NCI-H2227 treated with DMSO at 0.1 percent for 48 hours (cell line): Measurements from ENCODE around the gene RHPN2.

ENCODE experiments used
- DNase-seq: peaks from one replicate; lab custom pipeline; 2025; lab: John Stamatoyannopoulos, UW

Gene RHPN2

DNA sequence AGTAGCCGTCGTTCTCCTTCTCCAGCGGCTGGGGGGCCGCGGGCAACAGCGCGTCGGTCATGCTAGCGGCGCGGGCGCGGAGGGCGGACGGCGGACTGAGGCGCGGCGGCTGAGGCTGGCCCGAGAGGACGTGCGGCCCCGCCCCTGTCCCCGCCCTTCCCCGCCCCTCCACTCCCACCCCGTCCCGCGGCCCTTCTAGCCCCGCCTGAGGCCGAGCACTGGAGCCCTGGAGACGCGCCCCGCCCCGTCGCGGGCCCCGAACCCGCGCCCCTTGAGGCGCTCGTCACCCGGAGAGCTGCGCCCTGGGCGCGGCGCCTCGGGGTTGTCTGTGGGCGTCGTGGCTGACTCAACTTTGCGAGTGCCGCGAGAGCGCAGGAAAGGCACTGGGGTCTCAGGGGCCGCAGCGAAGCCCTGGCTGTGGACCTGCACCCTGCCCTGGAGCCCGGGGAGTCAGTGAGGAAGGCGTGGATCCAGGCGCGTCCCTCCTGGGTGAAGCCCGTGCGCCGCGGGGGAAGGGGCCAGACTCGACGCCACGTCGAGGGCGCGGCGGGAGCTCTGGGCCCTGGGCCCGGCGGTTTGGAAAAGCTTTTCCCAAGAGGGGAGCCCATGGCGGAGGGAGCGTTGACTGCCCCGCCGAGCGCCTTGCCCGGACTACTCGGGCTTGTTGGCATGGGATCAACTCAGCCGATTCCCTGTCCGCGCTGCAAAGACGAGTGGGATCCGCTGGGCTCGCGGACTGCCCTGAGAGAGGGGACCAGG is at the start of gene RHPN2:
Gene RHPN2 (minus strand): TSS at position 97 of the 759 bp plus-strand sequence. CDS start 36 bp downstream, at position 61.
- DNase-seq: peak; percentile 97

DNA sequence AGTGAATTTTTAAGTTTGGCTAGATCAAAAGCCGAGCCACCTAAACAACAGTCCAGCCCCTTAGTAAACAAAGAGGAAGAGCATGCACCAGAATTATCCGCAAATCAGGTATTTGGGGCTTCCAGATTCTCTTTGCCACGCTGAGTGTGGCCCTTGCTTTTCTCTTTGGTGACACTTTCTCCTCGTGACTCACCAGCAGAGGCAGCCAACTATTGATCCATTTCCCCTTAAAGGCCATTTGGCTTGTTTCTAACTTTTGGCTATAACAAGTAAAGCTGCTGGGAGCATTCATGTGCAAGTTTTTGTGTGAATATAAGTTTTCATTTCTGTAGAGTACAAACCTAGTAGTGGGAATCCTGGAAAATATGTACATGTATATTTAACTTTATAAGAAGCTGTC is 49.6 kb upstream of the RHPN2 start:
- no peak for DNase-seq

- no peak for DNase-seq
These were observed 46.9 kb upstream of the RHPN2 start for GRCh38 chr19:33111587-33111986.

GRCh38 chr19:33110137-33110910 is 45.6 kb upstream of the RHPN2 start:
- peak; percentile 88 for DNase-seq

DNA sequence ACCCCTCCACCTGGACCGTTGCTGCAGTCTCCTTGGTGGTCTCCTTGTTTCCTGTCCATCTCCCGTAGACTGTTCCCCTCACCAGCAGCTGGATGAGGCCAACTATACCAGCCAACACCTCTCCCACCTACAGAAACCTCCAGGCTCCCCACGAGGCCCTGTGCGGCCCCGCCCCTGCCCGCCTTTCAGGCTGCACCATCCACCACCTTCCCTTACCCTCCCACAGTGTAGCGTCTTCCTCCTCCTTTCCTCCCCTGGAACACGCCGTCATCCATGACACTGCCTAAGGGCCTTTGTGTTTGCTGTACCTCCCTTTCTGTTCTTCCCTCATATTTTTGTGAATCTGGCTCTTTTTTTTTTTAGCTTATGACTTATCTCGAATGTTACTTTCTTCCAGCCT is 43.5 kb upstream of the RHPN2 start:
- DNase-seq: no peak

DNA sequence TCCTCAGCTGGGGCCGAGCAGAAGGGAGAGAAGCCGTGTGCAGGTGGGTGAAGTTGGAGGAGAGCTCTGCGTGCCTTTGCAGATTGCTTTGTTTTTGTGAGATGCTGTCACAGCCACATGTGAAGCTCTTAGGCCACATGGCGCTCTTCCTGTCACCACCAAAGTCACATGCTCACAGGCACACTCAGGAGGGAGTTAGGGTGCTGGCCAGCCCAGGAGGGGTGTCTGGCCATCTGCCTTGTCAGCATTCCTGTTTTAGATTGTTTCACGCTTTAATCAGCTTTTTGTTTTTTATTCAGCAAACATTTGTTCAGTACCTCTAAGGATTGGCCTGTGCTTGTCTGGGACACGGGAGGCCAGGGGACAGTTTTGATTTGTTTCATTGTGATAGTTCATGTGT is 38.2 kb upstream of the RHPN2 start:
- no peak for DNase-seq

DNA sequence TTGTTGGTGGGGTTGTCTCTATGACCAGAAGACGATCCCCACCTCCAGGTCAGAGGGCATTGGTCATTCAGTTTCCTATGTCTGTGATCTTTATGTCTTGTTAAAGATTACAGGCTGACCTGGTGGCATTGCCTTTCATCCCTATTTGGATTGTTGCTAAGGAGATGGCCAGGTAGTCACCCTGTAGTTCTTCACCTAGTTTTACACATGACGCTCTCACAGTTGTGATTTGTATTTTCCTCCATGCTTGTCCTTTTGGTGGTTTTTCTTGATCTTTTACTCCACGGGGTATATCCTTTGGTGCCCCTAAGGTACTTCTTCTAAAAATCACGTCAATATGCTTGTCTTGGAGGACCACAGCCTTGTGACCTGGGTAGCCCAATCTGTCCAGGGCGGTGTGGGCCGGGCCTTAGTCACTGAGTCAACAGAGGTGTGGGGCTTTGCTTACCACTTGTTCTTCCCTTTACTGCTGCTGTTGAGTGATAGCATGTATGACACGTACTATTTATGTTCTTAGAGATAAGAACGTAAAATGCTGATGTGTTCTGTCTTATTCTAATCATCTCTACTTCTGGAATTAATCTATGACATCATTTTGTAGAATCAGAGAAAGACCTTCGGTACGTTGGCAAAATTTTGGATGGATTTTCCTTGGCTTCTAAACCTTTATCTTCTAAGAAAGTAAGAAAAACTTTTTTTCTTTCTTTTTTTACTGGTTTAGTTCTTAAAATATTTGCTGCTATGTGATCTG is 36.4 kb upstream of the RHPN2 start:
- no peak for DNase-seq

DNA sequence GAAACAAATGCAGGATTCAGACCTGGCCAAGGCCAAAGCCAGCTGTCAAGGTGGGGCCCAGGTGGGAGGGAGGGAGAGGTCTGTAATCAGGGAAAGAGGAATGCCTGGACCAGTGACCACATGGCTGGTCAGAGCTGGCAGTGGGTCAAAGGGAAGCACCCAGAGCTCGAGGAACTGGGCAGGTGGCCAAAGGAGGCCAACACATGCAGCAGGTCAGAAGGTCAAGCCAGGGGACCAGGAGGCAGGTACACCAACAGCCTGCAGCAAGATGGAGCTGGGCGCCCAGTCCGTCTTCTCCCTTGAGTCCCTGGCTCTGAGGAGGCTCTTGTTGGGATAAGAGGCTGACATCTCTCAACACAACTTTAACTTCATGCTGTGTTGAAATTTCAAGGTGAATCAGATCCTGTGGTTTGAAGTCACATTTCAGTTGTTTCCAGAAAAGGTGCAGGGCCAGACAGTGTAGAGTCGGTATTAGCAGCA is 33.4 kb upstream of the RHPN2 start:
- no peak for DNase-seq

- DNase-seq: no peak
These were observed 31.3 kb upstream of the RHPN2 start for GRCh38 chr19:33096005-33096404.

DNA sequence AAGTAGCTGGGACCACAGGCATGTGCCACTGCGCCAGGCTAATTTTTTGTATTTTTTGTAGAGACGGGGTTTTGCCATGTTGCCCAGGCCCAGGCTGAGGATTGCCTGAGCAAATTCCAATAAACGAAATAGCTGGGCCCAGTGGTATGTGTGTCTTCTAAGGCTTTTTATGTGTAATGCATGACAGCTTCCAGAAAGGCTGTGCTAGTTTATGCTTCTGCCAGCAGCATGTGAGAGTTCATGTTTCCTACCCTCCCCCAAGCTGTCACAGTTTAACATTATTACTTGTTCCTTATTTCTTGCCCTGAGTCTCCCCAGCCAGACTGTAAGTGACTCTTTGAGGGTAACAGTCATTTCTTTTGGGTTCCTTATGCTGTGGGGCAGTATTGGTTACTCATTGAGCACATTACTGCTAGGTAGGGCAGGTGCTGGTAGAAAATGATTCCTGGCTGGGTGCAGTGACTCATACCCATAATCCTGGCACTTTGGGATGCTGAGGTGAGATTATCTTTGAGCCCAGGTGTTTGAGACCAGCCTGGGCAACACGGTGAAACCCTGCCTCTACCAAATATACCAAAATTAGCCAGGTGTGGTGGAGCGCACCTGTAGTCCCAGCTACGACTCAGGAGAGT is 29.9 kb upstream of the RHPN2 start:
- no peak for DNase-seq

DNA sequence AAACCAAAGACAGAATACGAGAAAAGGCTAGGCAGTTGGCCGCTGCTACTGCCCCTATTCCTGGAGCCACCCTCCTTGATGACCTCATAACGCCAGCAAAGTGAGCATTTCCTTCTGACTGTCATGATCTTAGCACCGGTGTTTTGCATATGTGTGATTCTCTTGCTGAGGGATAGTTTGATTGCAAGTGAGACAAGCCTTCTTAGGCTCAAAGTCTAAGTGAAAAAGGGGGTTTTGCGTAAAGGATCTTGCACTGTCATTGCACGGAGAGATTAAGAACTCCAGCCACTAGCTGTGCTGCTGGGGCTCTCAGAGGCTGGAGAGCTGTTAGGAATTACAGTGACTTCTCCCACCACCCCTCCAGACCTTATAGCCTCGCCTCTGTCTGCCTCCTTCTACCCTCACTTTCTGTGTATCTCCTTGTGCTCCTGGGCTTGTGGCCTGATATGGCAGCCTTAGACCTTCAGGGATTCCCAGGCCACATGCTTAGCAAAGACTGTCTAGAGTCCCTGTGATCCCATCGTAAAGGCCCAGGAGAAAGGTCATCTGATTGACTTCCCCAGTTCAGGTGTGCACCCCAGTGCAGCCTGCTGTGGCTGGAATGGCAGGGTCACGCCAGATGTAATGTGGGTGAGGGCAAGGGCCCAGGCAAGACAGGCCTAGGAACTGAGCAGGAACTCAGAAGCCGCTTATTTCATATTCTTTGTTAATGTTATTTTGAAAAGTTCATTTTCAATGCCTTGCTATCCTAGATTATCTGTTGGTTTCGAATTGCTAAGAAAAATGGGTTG is 28.9 kb upstream of the RHPN2 start:
- DNase-seq: no peak

DNA sequence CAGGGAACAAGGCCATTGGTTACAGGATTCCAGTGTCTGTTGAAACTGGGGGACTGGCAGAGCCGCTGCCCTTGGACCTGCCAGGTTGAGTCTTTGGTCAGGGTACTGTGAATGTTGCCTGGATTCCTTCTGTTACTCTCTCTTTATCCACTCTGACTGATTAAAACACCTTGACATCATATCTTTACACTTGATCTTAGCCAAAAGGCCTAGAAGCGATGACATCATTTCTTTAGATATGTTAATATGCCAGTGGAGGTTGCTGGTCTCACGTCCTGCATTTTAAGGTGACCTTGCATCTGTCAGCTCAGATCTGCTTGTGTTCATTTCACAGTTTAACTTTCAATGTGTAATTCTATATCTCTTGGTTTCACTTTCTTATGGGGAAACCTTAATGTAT is 25.5 kb upstream of the RHPN2 start:
- DNase-seq: no peak

DNA sequence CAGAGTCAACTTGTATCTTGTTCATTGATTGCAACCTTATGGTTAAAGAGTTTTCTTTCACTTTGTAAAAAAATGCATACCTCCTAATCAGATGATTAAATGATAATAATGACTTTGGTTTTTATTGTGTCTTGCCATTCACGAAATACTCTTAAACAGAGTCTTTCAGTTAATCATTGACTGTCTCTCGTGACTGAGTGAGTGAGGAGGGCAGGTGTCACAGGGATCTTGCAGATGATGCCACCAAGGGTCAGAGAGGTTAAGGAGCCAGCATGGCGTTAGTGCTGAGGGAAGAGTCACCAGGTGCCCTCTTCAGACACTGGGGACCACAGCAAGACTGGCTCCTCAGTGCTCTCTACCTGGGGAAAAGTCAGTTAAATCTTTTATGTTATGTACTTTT is 24.3 kb upstream of the RHPN2 start:
- no peak for DNase-seq

GRCh38 chr19:33086955-33087354 is 22.3 kb upstream of the RHPN2 start:
- no peak for DNase-seq

DNA sequence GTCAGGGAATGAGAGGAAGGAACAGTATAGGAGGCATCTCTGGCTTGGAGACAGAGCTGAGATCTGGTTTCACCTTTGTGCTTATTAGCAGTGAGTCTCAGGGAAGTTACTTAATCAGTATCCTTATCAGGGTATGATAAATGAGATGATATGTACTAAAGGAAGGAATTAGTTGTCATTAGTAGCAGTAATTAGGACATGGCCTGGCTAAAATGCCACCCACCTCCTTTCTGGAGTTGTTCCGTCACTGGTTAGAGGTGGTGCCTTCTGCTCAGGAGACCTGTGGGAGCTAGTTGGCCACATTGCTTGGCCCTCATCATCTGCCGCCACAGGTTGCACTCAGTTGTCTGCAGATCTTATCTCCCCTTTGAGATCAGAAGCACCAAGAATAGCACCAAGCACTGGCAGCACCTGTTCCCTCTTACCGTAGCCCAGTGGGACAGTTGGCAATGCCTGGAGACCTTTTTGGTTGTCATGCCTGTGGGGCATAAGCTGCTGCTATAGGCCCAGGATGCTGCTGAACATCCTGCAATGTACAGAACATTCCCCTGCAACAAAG is 21.0 kb upstream of the RHPN2 start:
- DNase-seq: no peak

- DNase-seq: peak; percentile 100
These were observed 16.3 kb upstream of the RHPN2 start, which contains the start of gene GPATCH1 for GRCh38 chr19:33080761-33081681. TSS of gene GPATCH1 (plus strand) at chr19:33081181. CDS start at chr19:33081194, 13 bp downstream.

GRCh38 chr19:33075519-33075918 is 10.8 kb upstream of the RHPN2 start:
- DNase-seq: no peak

DNA sequence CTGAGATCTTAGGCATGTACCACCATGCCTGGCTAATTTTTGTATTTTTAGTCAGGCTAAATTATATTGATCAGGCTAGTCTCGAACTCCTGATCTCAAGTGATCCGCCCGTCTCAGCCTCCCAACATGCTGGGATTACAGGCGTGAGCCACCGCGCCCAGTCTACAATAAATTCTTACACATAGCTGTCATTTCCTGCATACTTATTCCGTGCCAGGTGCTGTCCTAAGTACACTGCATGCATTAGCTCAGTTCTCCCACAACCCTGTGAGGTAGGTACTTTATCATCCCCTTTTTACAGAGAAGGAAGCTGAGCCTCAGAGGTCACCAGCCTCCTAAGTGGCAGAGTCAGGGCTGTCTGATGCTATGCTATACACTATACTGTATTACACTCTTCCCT is 7.2 kb upstream of the RHPN2 start:
- no peak for DNase-seq

- DNase-seq: no peak
These were observed 2.4 kb upstream of the RHPN2 start for GRCh38 chr19:33067121-33067520.

DNA sequence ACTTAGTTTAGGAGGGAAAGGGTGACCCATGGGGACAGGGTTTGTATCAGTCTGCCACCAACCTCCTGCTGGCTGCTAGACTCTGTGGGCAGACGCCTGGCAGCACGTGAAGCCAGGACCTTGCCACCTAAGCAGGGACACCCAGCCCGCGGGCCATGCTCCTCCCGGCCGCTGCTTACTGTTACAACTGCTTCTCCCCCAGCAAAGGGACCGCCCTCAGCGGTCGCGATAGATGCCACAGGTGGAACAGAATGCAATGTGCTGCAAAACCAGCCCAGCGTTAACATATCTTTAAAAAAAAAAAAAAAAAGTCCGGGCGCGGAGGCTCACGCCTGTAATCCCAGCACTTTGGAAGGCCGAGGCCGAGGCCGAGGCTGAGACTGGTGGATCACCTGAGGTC is 1.9 kb upstream of the RHPN2 start:
- DNase-seq: no peak
